Measurements from ENCODE around the gene MERTK. TPM values are rescaled to one million over a fixed set of nuclear protein-coding genes. Genes with fewer than 3 reads are reported as not detected.

The MERTK gene
- total RNA-seq, 4 donors from 2014 or later, result 10.8 to 28.6 (median 11.6) TPM

DNA sequence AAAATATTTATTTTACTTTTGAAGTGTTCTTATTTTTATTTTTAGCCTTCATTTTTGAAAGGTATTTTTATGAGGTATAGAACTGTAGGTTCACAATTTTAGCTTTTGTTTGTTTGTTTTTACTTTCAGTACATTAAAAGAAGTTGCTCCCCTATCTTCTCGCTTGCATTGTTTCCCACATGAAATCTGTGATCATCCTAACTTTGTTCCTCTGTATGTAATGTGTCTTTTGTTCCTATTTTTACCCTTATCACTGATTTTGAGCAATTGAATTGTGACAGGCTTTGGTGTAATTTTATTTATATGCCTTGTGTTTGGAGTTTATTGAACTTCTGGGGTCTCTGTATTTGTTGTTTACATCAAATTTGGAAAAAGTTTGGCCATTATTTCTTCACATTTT is 78.8 kb downstream of the MERTK start:
- in situ Hi-C loops (cut with MboI; ENCODE audit: low pct_ligation_motif_present in 1 of 4, low pct_unique_long_range_greater_than_20kb in 1 of 4, low sequenced_read_pairs in 3 of 4) (no loop called here), intact Hi-C loops (cut with DNase I; ENCODE audit: low total_unique reads) (no loop called here)
- TF ChIP-seq POLR2AphosphoS5 (IDR thresholded peaks at IDR 0.05), result no peak
- TF ChIP-seq EP300 (IDR thresholded peaks at IDR 0.05; ENCODE audit: low read depth), result no peak
- TF ChIP-seq, protein P1, sequence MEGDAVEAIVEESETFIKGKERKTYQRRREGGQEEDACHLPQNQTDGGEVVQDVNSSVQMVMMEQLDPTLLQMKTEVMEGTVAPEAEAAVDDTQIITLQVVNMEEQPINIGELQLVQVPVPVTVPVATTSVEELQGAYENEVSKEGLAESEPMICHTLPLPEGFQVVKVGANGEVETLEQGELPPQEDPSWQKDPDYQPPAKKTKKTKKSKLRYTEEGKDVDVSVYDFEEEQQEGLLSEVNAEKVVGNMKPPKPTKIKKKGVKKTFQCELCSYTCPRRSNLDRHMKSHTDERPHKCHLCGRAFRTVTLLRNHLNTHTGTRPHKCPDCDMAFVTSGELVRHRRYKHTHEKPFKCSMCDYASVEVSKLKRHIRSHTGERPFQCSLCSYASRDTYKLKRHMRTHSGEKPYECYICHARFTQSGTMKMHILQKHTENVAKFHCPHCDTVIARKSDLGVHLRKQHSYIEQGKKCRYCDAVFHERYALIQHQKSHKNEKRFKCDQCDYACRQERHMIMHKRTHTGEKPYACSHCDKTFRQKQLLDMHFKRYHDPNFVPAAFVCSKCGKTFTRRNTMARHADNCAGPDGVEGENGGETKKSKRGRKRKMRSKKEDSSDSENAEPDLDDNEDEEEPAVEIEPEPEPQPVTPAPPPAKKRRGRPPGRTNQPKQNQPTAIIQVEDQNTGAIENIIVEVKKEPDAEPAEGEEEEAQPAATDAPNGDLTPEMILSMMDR (IDR thresholded peaks at IDR 0.05), result no peak
- no peak for TF ChIP-seq POLR2A (IDR thresholded peaks at IDR 0.05)
- Histone ChIP-seq H3K27me3 (no peaks in the 10 kb centered on the region), H3K4me3 (no peak overlapping the region), H3K36me3 (peaks cover 0 to 8% (median 0%) of the 10 kb centered on the region in 4 donors), H3K27ac (no peak overlapping the region), H3K4me1 (peaks cover 0 to 8% (median 0%) of the 10 kb centered on the region in 4 donors), H3K9me3 (no peaks in the 10 kb centered on the region)
- WGBS, 2 donors (ENCODE audit: low coverage in 1 of 2), result 88 to 92% methylated on average over 1 of the region's 1 CpG
- no peak for DNase-seq

DNA sequence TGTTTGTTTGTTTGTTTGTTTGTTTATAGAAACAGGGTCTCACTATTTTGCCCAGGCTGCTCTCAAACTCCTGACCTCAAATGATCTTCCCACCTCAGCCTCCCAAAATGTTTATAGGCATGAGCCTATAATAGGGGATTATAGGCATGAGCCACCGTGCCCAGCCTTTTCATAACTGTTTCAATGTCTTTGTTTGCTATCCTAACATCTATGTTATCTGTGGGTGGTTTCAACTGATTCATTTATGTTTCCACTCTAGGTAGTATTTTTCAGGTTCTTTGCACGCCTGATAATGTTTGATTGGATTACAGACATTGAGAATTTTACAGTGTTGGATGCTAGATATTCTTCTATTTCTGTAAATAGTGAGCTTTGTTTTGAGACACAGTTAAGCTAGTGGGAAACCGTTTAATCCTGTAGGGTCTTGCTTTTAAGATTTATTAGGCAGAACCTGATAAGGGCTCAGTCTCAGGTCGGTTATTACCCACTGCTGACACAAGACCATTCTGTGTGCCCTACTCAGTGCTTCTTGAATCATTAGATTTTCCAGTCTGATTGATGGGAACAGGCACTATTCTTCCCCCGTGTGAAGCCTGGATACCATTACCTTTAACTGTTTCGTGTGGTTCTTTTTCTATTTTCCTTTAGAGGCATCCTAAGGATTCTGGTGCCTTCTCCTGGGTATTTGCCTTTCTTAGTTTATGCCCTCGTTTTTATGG is 80.2 kb downstream of the MERTK start:
- no peaks in the 10 kb centered on the region for H3K4me1 ChIP-seq
- H3K27me3 ChIP-seq, result no peaks in the 10 kb centered on the region
- no peaks in the 10 kb centered on the region for H3K9me3 ChIP-seq
- WGBS, 2 donors (ENCODE audit: low coverage in 1 of 2), result 72 to 82% methylated on average over 5 to 7 of the region's 7 CpGs
- intact Hi-C loops (cut with DNase I; ENCODE audit: low total_unique reads), result no loop called here
- DNase-seq, result no peak
- H3K4me3 ChIP-seq, result no peak overlapping the region
- in situ Hi-C loops (cut with MboI; ENCODE audit: low pct_ligation_motif_present in 1 of 4, low pct_unique_long_range_greater_than_20kb in 1 of 4, low sequenced_read_pairs in 3 of 4), result no loop called here
- no peak overlapping the region for H3K27ac ChIP-seq
- peaks cover 0 to 8% (median 0%) of the 10 kb centered on the region in 4 donors for H3K36me3 ChIP-seq
- TF ChIP-seq, protein P1 (IDR thresholded peaks at IDR 0.05), result no peak
- TF ChIP-seq POLR2A (IDR thresholded peaks at IDR 0.05) (no peak), EP300 (IDR thresholded peaks at IDR 0.05; ENCODE audit: low read depth) (no peak), POLR2AphosphoS5 (IDR thresholded peaks at IDR 0.05) (no peak)

DNA sequence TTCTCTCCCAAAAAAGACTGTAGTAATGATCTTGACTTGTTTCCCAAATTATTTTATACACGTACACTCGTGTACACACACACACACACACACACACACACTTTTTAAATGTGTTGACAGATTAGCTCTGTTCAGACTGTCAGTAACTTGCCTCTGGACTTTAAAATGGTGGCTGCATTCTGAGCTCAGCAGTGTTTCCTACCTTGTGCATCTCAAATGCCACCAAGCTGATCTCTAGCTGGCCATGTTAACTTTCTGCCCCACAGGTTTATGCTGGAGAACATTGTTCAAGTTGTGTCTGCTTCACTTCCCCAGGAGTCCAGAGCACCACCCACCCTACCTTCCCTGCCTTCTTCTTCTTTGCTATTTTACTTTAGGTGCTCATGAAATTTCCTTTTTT is 83.3 kb downstream of the MERTK start:
- Histone ChIP-seq H3K27me3 (no peaks in the 10 kb centered on the region), H3K9me3 (no peaks in the 10 kb centered on the region), H3K36me3 (peaks cover 0 to 8% (median 0%) of the 10 kb centered on the region in 4 donors), H3K27ac (no peak overlapping the region), H3K4me3 (no peak overlapping the region), H3K4me1 (peaks cover 0 to 2% (median 0%) of the 10 kb centered on the region in 4 donors)
- 76 to 96% methylated on average over 2 of the region's 2 CpGs for WGBS, 2 donors (ENCODE audit: low coverage in 1 of 2)
- intact Hi-C loops (cut with DNase I; ENCODE audit: low total_unique reads), result no loop called here
- no peak for TF ChIP-seq POLR2A (IDR thresholded peaks at IDR 0.05)
- no peak for TF ChIP-seq EP300 (IDR thresholded peaks at IDR 0.05; ENCODE audit: low read depth)
- TF ChIP-seq, protein P1 (IDR thresholded peaks at IDR 0.05), result no peak
- no peak for TF ChIP-seq POLR2AphosphoS5 (IDR thresholded peaks at IDR 0.05)
- in situ Hi-C loops (cut with MboI; ENCODE audit: low pct_ligation_motif_present in 1 of 4, low pct_unique_long_range_greater_than_20kb in 1 of 4, low sequenced_read_pairs in 3 of 4), result no loop called here
- DNase-seq, result no peak

DNA sequence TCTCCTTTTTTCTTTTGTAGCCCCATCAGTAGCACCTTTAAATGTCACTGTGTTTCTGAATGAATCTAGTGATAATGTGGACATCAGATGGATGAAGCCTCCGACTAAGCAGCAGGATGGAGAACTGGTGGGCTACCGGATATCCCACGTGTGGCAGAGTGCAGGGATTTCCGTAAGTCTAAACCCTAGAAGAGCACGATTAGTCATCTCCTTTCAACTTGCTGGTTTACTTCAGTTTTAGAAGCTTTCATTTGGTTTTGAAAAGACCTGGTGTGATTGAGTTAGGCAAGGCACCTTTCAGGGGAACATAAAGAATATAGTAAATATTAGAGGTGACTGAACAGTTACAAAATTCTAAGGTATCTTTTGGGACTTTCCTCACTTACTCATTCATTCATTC is 84.4 kb downstream of the MERTK start:
- Histone ChIP-seq H3K27ac (no peak overlapping the region), H3K9me3 (no peaks in the 10 kb centered on the region), H3K27me3 (no peaks in the 10 kb centered on the region), H3K4me3 (no peak overlapping the region), H3K36me3 (no peaks in the 10 kb centered on the region), H3K4me1 (peaks cover 0 to 12% (median 4%) of the 10 kb centered on the region in 4 donors)
- WGBS, 2 donors (ENCODE audit: low coverage in 1 of 2), result 76% methylated on average over 5 of the region's 5 CpGs; no CpG with 5 or more reads in 1 of the 2 donors
- intact Hi-C loops (cut with DNase I; ENCODE audit: low total_unique reads), result no loop called here
- DNase-seq, result no peak
- no peak for TF ChIP-seq EP300 (IDR thresholded peaks at IDR 0.05; ENCODE audit: low read depth)
- no peak for TF ChIP-seq POLR2A (IDR thresholded peaks at IDR 0.05)
- TF ChIP-seq, protein P1 (IDR thresholded peaks at IDR 0.05), result no peak
- TF ChIP-seq POLR2AphosphoS5 (IDR thresholded peaks at IDR 0.05), result no peak
- in situ Hi-C loops (cut with MboI; ENCODE audit: low pct_ligation_motif_present in 1 of 4, low pct_unique_long_range_greater_than_20kb in 1 of 4, low sequenced_read_pairs in 3 of 4), result no loop called here
